GM23338 (cell line): Measurements from ENCODE around the gene HMGN5. TPM values are rescaled to one million over a fixed set of nuclear protein-coding genes. Genes with fewer than 3 reads are reported as not detected.
A peak's percentile ranks its signal among the peaks of the same experiment; 100 is the strongest.

Source experiments
- ATAC-seq: fragments of 200-7000 bp; cut with Tn5 transposase; 3 replicates; pipeline ENCODE4 v1.9.1; 2020
- DNase-seq: peaks from one replicate; pipeline ENCODE4 v3.0.0-alpha.2; 2015; ENCODE audit warnings: low spot score
- H2AFZ ChIP-seq: fragments of 200-600 bp; sonication (generic); 2 replicates; pipeline ENCODE4 v1.8.0; 2016; ENCODE audit warnings: antibody characterized with exemption, mild to moderate bottlenecking, moderate library complexity
- H3F3A ChIP-seq: fragments of 200-600 bp; sonication (generic); replicated peaks from 2 replicates; pipeline ENCODE4 v1.8.0; 2017; ENCODE audit warnings: antibody characterized with exemption, mixed run types, low read depth
- H3K27ac ChIP-seq: fragments of 200-600 bp; sonication (generic); 2 replicates; pipeline ENCODE4 v1.6.1; 2016; ENCODE audit warnings: low read depth
- H3K27me3 ChIP-seq: fragments of 200-600 bp; sonication (generic); 2 replicates; pipeline ENCODE4 v1.8.0; 2016; ENCODE audit warnings: mild to moderate bottlenecking, mixed run types, moderate library complexity; ENCODE audit not compliant: insufficient read depth
- H3K36me3 ChIP-seq: fragments of 200-600 bp; sonication (generic); 2 replicates; pipeline ENCODE4 v1.8.0; 2016; ENCODE audit warnings: mild to moderate bottlenecking; ENCODE audit not compliant: insufficient read depth
- H3K4me1 ChIP-seq: fragments of 200-600 bp; sonication (generic); 2 replicates; pipeline ENCODE4 v1.8.0; 2016; ENCODE audit warnings: mild to moderate bottlenecking, moderate library complexity; ENCODE audit not compliant: insufficient read depth
- H3K4me2 ChIP-seq: fragments of 200-600 bp; sonication (generic); 2 replicates; pipeline ENCODE4 v1.7.1; 2017; ENCODE audit warnings: mixed run types
- H3K4me3 ChIP-seq: fragments of 200-600 bp; sonication (generic); 2 replicates; pipeline ENCODE4 v1.6.1; 2016; ENCODE audit warnings: mixed run types
- H3K79me2 ChIP-seq: fragments of 200-600 bp; sonication (generic); replicated peaks from 2 replicates; pipeline ENCODE4 v1.8.0; 2017; ENCODE audit warnings: mild to moderate bottlenecking; ENCODE audit not compliant: insufficient read depth
- H3K9me2 ChIP-seq: fragments of 200-600 bp; sonication (generic); 2 replicates; pipeline ENCODE4 v1.8.0; 2017; ENCODE audit not compliant: insufficient read depth
- H4K20me1 ChIP-seq: fragments of 200-600 bp; sonication (generic); replicated peaks from 2 replicates; pipeline ENCODE4 v1.8.0; 2017; ENCODE audit warnings: mild to moderate bottlenecking; ENCODE audit not compliant: insufficient read depth
- H3K27ac Mint-ChIP-seq: 2 replicates; pipeline ENCODE4 v1.8.0; 2020; ENCODE audit warnings: inconsistent platforms, mild to moderate bottlenecking, moderate library complexity, mixed read lengths
- H3K27me3 Mint-ChIP-seq: 3 replicates; pipeline ENCODE4 v1.8.0; 2022; ENCODE audit warnings: low read depth, mild to moderate bottlenecking, moderate library complexity, mixed read lengths, inconsistent platforms; ENCODE audit not compliant: insufficient read depth, poor library complexity
- H3K36me3 Mint-ChIP-seq: 3 replicates; pipeline ENCODE4 v1.8.0; 2021; ENCODE audit warnings: low read depth, mild to moderate bottlenecking, inconsistent platforms, moderate library complexity, mixed read lengths
- H3K4me1 Mint-ChIP-seq: 3 replicates; pipeline ENCODE4 v1.8.0; 2020; ENCODE audit warnings: mild to moderate bottlenecking, inconsistent platforms, mixed read lengths
- H3K4me3 Mint-ChIP-seq: 3 replicates; pipeline ENCODE4 v1.8.0; 2021; ENCODE audit warnings: moderate library complexity, mild to moderate bottlenecking, inconsistent platforms, mixed read lengths
- H3K9me3 Mint-ChIP-seq: 3 replicates; pipeline ENCODE4 v1.8.0; 2020; ENCODE audit warnings: moderate library complexity, mild to moderate bottlenecking, inconsistent platforms, mixed read lengths
- EZH2phosphoT487 ChIP-seq: fragments of 200-600 bp; sonication (generic); IDR thresholded peaks from one replicate; pipeline ENCODE4 v1.8.1; 2018; ENCODE audit warnings: antibody characterized with exemption; ENCODE audit not compliant: unreplicated experiment
- NANOG ChIP-seq: IDR thresholded peaks from 2 replicates; pipeline ENCODE4 v1.6.1; 2016; ENCODE audit warnings: antibody characterized with exemption, borderline replicate concordance
- POLR2AphosphoS5 ChIP-seq: IDR thresholded peaks from 2 replicates; pipeline ENCODE4 v1.6.1; 2016; ENCODE audit warnings: antibody characterized with exemption, low read depth
- STAT1 ChIP-seq: IDR thresholded peaks from one replicate; pipeline ENCODE4 v1.6.1; 2016; ENCODE audit warnings: antibody characterized with exemption; ENCODE audit not compliant: unreplicated experiment
- ZNF331 ChIP-seq: fragments of 250-450 bp; sonication (Bioruptor Pico); IDR thresholded peaks from 2 replicates; pipeline ENCODE4 v1.5.0; 2020; ENCODE audit warnings: low read depth, mild to moderate bottlenecking, moderate library complexity
- polyA plus RNA-seq: library from polyadenylated mRNA; unstranded; fragments of >200 nt; fragmentation: Nextera tagmentation; extraction: Ambion mirVana; gene quantifications from 2 replicates; pipeline ENCODE4 v1.2.1, GENCODE V29; 2016
- total RNA-seq: library from RNA; depleted of rRNA; stranded (reverse); fragments of >200 nt; shearing (Covaris generic); gene quantifications from 2 replicates; pipeline ENCODE4 v1.2.3, GENCODE V29; 2014
- TF ChIP-seq, protein P1 (sequence below), 2 experiments: fragments of 200-600 bp in 1 of 2; sonication (generic) in 1 of 2; conservative IDR thresholded peaks; 2 replicates each; pipeline versions ENCODE4 v1.5.1 to v1.6.1; 2016 to 2017; ENCODE audit warnings: antibody characterized with exemption in 2 of 2, low read depth in 2 of 2, mild to moderate bottlenecking in 2 of 2, moderate library complexity in 1 of 2

The HMGN5 gene
- total and polyA plus RNA-seq, 2 experiments from 2014 or later, result 5.2 to 155 TPM

DNA sequence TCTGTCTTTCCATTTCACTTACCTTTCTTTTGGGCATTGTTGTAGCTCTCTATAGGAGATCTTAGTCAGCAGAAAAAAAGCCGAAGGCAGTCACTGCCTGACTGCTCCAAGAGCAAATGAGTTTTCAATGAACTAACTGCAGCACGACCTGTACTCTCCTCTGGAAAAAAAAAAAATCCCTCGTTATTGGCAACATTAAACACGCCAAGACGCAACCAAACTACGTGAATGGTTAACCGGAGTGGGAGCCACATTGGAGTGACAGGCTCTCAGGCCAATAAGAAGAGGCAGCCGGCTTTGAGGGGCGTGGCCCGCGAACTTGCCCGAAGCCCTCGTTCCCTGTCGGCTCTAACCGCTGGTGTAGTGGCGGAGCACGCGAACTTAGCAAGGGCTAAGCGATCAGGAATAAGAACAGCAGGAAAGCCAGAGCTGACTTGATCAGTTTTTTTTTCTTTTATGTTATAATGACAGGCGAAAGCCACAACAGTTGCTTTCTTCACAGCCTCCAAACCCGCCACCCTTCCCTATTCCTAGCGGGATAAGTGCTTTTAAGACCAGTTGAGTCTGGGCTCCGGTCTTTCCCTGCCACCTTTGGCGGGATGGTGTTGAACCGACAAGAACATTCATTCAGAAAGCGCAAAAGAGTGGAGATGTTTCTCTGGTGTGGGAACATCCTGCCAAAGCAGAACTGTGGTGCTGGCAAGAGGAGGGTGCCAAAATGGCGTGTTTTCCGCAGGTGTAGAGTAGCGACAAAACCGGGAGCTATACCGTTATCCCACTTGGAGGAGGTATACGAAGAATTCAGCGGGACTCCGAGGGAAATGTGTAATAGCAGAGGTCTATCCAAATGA is 80.0 kb downstream of the HMGN5 start:
- no peaks in the 10 kb centered on the region for H3K9me2 ChIP-seq
- Mint-ChIP-seq H3K27me3 (peaks cover 3% of the 10 kb centered on the region), H3K27ac (peak overlapping the region; percentile 97), H3K4me3 (peak overlapping the region; percentile 96), H3K4me1 (peaks cover 6% of the 10 kb centered on the region; the same call in 2 of the 3 replicates), H3K9me3 (no peaks in the 10 kb centered on the region), H3K36me3 (no peaks in the 10 kb centered on the region)
- H3F3A ChIP-seq, result no peaks in the 10 kb centered on the region
- H3K27ac ChIP-seq, result no peak overlapping the region
- H3K79me2 ChIP-seq, result peaks cover 4% of the 10 kb centered on the region
- H3K4me3 ChIP-seq, result peak overlapping the region; percentile 68
- TF ChIP-seq ZNF331 (CRISPR knock-in tag), result no peak
- TF ChIP-seq, protein P1, sequence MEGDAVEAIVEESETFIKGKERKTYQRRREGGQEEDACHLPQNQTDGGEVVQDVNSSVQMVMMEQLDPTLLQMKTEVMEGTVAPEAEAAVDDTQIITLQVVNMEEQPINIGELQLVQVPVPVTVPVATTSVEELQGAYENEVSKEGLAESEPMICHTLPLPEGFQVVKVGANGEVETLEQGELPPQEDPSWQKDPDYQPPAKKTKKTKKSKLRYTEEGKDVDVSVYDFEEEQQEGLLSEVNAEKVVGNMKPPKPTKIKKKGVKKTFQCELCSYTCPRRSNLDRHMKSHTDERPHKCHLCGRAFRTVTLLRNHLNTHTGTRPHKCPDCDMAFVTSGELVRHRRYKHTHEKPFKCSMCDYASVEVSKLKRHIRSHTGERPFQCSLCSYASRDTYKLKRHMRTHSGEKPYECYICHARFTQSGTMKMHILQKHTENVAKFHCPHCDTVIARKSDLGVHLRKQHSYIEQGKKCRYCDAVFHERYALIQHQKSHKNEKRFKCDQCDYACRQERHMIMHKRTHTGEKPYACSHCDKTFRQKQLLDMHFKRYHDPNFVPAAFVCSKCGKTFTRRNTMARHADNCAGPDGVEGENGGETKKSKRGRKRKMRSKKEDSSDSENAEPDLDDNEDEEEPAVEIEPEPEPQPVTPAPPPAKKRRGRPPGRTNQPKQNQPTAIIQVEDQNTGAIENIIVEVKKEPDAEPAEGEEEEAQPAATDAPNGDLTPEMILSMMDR (conservative IDR thresholded peaks at IDR 0.05; ENCODE audit: low read depth in 2 of 2), result no peak
- no peak for TF ChIP-seq STAT1
- peak; percentile 59 for TF ChIP-seq POLR2AphosphoS5
- TF ChIP-seq NANOG, result no peak
- no peak for TF ChIP-seq EZH2phosphoT487
- peak overlapping the region; percentile 83 for H3K4me2 ChIP-seq
- DNase-seq (peak; percentile 90), ATAC-seq (peak; percentile 96)
- H4K20me1 ChIP-seq, result no peaks in the 10 kb centered on the region
- no peaks in the 10 kb centered on the region for H3K4me1 ChIP-seq
- no peaks in the 10 kb centered on the region for H3K36me3 ChIP-seq
- H2AFZ ChIP-seq, result peak overlapping the region; percentile 80
- peaks cover 15% of the 10 kb centered on the region for H3K27me3 ChIP-seq

DNA sequence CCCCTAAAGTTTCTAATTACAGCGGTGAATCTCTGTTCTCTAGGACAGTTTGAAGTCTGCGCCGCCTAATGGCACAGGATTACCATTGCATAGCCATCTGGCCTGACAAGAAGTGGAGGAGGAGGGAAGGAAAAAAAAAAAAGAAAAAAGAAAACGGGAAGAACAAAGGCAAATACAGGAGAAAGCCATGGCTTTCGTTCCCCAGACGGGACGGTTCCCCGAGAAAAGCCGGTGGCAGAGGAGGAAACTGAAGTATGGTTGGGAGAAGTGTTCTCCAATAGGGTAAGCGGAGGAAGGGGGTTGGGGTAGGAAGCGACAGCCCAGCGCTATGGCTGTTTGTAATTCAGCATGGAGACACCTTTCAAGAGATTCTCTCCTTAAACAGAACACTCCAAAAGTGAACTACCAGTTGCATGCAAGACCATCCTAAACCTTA is 80.8 kb downstream of the HMGN5 start:
- Histone ChIP-seq H3K27ac (no peak overlapping the region), H2AFZ (peak overlapping the region; percentile 52), H4K20me1 (no peaks in the 10 kb centered on the region), H3K27me3 (peaks cover 15% of the 10 kb centered on the region), H3K79me2 (peaks cover 4% of the 10 kb centered on the region), H3K4me2 (peak overlapping the region; percentile 83), H3K9me2 (no peaks in the 10 kb centered on the region), H3K4me3 (peak overlapping the region; percentile 68), H3K4me1 (no peaks in the 10 kb centered on the region), H3F3A (no peaks in the 10 kb centered on the region), H3K36me3 (no peaks in the 10 kb centered on the region)
- Mint-ChIP-seq H3K9me3 (no peaks in the 10 kb centered on the region), H3K27me3 (peaks cover 3% of the 10 kb centered on the region), H3K4me3 (peak overlapping the region; percentile 96), H3K36me3 (no peaks in the 10 kb centered on the region), H3K4me1 (peaks cover 6% of the 10 kb centered on the region; the same call in 2 of the 3 replicates), H3K27ac (peak overlapping the region; percentile 97)
- DNase-seq (peak; percentile 71), ATAC-seq (peak; percentile 69)
- TF ChIP-seq, protein P1 (conservative IDR thresholded peaks at IDR 0.05; ENCODE audit: low read depth in 2 of 2), result peak; percentile 51 to 60
- no peak for TF ChIP-seq EZH2phosphoT487
